M059J (cell line): ENCODE measurements around the gene PBXIP1. TPM values are rescaled to one million over a fixed set of nuclear protein-coding genes. Genes with fewer than 3 reads are reported as not detected.
A peak's percentile ranks its signal among the peaks of the same experiment; 100 is the strongest.
"Not testable (repeated sequence)": the region's sequence is repeated elsewhere in the genome, so short reads cannot be mapped to it uniquely, and the experiment has no call there.

Experiments used
- DNase-seq: peaks from one replicate; pipeline ENCODE4 v3.0.0-alpha.2; 2012; ENCODE audit warnings: low read depth
- total RNA-seq: library from RNA; depleted of rRNA; stranded (reverse); fragments of >200 nt; shearing (Covaris generic); gene quantifications from 2 replicates; pipeline ENCODE4 v1.2.3, GENCODE V29; 2014

The PBXIP1 gene
- total RNA-seq, 1 experiment from 2014 or later: 97.9 TPM

DNA sequence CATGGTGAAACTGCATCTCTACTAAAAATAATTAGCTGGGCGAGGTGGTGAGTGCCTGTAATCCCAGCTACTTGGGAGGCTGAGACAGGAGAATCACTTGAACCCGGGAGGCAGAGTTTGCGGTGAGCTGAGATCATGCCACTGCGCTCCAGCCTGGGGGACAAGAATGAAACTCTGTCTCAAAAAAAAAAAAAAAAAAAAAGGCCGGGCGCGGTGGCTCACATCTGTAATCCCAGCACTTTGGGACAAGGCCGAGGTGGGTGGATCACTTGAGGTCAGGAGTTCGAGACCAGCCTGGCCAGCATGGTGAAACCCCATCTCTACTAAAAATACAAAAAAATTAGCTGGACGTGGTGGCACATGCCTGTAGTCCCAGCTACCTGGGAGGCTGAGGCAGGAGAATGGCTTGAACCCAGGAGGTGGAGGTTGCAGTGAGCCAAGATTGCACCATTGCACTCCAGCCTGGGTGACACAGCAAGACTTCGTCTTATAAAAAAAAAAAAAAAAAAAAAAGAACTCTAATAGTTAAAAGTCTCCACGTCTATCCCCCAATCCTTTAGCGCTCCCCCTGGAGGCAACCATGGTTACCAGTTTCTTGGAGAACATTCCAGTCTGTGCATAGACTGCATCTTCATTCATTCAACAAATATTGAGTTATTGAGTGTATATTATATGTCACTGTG, 39.5 kb upstream of the PBXIP1 start:
- DNase-seq: peak; percentile 82

- no peak for DNase-seq
Observed at GRCh38 chr1:154994591-154994990, 38.7 kb upstream of the PBXIP1 start.

- no peak for DNase-seq
Observed at GRCh38 chr1:154994269-154994587, 38.3 kb upstream of the PBXIP1 start.

DNA sequence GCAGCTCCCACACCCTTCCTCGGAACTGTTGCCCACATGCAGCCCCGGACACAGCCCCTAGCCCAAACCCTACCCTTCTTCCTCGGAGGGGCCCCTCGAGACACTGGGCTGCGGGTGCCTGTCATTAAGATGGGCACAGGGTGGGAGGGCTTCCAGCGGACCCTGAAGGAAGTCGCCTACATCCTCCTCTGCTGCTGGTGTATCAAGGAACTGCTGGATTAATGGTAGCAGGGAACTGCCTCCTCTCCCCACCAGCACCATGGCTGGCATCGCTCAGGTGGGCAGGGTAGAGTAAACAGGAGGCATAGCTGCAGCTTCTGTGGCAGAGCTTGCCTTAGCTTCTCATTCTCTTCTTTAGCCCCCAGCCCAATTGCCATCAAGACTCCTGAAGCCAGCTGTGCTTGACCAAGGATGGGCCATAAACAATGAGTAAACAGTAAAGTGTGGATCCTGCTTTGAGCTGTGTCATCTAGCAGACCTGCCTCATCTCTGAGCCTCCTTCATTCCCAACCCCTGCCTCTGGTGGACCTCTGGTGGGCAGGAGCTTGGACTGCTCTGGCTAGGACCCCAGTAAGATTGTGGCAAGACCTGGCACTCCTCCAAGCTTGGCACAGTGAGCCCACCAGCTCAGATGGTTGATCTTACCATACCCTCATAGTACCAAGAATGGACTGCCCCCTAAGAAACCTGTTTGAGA, 37.8 kb upstream of the PBXIP1 start, which contains the start of gene LENEP:
Gene LENEP (plus strand): TSS at position 15 of the 697 bp plus-strand sequence. CDS start 22 bp downstream, at position 37.
- no peak for DNase-seq

GRCh38 chr1:154992721-154993571, 37.0 kb upstream of the PBXIP1 start:
- DNase-seq: peak; percentile 62

- no peak for DNase-seq
Observed at GRCh38 chr1:154990276-154990675, 34.4 kb upstream of the PBXIP1 start.

- no peak for DNase-seq
Observed at GRCh38 chr1:154989195-154989860, 33.4 kb upstream of the PBXIP1 start.

DNA sequence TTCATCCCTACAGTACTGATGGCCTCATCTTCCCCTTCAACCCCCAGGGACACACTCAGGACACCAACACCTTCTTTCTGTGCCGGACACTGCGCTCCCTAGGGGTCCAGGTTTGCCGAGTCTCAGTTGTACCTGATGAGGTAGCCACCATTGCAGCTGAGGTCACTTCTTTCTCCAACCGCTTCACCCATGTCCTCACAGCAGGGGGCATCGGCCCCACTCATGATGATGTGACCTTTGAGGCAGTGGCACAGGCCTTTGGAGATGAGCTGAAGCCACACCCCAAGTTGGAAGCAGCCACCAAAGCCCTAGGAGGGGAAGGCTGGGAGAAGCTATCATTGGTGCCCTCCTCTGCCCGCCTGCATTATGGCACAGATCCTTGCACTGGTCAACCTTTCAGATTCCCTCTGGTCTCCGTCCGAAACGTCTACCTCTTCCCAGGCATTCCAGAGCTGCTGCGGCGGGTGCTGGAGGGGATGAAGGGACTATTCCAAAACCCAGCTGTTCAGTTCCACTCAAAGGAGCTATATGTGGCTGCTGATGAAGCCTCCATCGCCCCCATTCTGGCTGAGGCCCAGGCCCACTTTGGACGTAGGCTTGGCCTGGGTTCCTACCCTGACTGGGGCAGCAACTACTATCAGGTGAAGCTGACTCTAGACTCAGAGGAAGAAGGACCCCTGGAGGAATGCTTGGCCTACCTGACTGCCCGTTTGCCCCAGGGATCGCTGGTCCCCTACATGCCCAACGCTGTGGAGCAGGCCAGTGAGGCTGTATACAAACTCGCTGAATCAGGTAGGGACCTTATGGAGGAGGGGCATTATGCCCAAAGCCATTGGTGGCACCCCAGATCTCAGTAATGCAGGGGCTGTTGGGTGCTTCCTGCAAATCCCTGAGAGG, 32.4 kb upstream of the PBXIP1 start:
- DNase-seq: no peak

DNA sequence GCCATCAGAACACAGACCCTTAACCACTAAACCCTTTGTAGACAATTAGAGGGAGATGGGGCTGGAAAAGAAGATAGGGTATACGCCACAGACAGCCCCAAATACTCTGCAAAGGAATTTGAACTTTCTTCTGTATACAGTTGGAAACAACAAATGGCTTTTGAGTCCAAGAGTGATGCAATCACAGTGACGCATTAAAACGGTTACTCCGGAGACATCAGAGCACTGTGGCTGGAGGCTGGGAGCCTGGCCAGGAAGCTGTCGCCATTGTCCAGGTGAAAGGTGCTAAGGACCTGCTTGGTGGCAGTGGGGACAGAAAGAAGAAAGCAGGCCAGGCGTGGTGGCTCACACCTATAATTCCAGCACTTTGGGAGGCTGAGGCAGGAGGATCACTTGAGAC, 31.4 kb upstream of the PBXIP1 start:
- DNase-seq: no peak

DNA sequence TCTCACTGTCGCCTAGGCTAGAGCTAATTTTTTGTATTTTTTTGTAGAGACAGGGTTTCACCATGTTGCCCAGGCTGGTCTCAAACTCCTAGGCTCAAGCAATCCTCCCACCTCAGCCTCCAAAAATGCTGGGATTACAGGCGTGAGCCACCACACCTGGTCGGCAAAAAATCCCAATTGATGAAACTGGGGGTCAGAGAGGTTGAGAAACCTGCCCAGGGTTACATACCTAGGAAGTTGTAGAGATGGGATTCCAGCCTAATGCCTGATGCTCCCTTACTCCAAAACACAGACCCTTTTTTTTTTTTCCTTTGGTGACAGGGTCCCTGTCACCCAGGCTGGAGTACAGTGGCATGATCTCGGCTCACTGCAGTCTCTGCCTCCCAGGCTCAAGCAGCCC, 30.8 kb upstream of the PBXIP1 start:
- not testable (repeated sequence) for DNase-seq

DNA sequence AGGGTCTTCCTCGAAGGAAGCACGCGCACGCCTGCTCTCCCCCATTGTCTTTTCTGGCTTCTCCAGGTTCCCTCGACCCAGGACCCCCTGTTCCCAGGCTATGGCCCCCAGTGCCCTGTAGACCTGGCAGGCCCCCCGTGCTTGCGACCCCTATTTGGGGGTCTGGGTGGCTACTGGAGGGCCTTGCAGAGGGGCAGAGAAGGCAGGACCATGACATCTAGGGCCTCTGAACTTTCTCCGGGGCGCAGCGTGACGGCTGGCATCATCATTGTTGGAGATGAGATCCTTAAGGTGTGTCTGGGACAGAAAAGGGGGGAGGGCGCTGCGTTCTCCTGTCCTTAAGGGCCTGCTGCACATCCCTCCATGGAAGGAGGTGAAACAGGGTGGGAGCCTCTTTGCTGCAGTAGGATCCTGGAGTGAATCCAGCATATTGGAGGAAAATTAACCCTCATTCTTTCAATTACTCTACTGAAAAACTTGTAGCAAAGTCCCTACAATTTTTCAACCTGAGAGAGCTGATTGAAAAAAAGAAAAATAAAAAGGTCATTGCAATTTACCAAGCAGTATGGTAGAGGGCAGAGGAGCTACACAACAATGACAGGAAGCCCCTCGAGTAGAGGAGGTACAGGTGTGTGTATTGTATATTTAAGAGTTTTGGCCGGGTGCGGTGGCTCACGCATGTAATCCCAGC, 28.0 kb upstream of the PBXIP1 start:
- DNase-seq: no peak

- DNase-seq: peak; percentile 100
Observed at GRCh38 chr1:154982897-154983648, 27.2 kb upstream of the PBXIP1 start, which contains the start of gene FLAD1. FLAD1 (plus strand) TSS chr1:154983344; CDS start chr1:154983695, 351 bp downstream.

DNA sequence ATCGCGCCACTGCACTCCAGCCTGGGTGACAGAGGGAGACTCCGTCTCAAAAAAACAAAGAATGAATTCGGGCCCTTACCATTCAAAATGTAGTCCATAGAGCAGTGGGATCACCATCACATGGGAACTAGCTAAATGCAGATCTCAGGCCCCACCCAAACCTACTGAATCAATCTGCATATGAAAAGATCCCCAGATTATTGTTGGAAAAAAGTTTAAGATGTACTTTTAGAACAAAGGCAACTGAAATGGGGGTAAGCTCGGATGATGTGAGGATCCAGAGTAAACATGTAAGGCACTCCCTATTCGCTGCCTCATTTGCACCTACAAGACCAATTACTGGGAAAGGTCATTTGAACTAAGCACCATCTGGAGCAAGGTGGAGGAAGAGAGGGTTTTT, 26.4 kb upstream of the PBXIP1 start:
- DNase-seq: no peak

DNA sequence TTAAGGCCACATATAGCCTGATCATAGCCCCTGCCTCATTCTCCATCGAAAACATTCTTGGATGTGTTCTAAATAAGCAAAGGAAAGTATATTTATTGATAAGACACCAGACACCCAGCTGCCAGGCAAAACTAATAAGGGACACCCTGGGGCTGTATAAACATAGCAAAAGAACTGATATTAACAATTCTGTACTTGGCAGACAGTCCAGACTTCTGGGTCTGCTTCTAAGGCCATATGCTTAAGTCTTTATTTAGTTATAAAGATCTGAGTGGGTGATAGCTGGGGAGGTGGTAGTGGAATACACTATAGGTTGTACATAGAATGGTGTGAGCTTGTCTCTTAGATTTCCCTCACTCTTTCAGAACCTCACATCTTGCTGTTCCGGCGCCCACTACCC, 22.5 kb upstream of the PBXIP1 start:
- no peak for DNase-seq

DNA sequence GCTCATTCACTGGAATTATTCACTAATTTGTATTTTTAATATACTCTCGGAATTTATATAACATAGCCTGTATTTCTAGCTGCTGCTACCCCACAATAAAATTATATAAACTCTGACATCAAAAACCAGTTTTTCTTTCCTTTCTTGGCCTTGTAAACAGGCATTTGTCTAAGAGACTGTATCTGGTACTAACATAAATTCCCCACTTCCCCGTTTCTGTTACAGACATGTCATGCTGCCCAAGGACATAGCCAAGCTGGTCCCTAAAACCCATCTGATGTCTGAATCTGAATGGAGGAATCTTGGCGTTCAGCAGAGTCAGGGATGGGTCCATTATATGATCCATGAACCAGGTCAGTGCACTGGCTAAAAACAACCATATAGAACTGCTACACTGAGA, 21.9 kb upstream of the PBXIP1 start:
- not testable (repeated sequence) for DNase-seq

GRCh38 chr1:154975409-154976059, 19.6 kb upstream of the PBXIP1 start:
- peak; percentile 73 for DNase-seq

DNA sequence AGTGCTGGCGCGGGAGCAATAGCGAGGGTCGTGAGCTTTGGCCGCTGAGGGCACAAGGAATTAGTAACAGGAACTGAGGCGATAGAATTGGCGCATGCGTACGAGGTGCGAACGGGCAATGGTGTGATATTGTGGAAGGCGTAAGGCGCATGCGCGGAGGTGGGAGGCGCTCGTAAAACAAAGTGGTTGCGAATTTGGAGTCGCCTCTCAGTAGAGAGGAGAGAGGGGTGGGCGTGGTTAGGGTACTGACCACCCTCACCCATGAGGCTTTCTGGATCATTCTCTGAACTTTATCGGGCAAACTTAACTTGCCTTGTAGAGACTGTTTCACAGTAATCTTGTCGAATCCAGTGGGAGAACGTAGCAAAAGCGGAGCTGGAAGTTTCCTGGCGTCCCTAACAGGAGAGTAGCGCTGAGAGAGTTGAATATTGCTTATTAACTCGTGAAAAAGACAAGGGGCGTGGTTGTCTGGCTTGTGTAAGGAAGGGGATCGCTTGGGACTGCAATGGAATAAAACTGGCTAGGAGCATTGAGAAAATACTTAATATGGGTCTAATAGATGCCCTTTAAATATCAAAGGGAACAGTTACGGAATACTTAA, 19.0 kb upstream of the PBXIP1 start:
- DNase-seq: peak; percentile 96

DNA sequence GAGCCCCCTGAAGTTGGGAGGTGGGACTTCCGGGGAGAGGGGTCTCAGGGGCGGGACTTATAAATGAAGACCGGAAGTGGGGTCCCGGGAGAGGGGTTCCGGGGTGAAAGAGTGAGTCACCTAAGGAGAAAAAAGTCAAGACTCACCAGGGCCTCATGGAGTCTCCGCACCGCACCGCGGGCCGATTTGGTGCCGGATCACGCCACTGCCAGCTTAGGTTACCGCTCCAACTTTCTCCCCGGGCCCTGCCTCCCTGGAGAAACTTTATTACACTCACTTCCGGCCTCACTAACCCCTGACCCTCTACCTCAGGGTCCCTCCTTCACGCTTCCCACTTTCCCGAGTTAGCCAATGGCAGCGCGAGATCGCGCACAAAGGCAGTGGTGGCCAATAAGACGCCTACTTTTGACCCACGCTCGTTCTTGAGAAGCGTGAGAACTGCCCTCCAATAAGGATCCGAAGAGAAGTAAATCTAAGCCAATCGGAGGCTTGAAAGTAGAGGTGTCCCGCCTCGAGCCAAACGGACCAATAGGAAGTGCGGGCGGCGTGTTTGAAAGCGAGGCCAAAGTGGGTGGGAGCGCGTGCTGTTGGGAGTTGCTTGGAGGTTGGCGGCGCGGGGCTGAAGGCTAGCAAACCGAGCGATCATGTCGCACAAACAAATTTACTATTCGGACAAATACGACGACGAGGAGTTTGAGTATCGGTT, 18.4 kb upstream of the PBXIP1 start, which contains the start of gene CKS1B:
Gene CKS1B (plus strand): TSS at position 580 of the 706 bp plus-strand sequence. CDS start 65 bp downstream, at position 645.
- DNase-seq: peak; percentile 100
